NK-92 (cell line): ENCODE results near the gene GATAD2A.
"Not testable (repeated sequence)": the region's sequence is repeated elsewhere in the genome, so short reads cannot be mapped to it uniquely, and the experiment has no call there.

Source experiments
- DNase-seq: peaks from one replicate; lab custom pipeline; 2025; ENCODE audit not compliant: unreplicated experiment; lab: John Stamatoyannopoulos, UW

Gene GATAD2A

GRCh38 chr19:19446655-19447437 lies 41.4 kb downstream of the GATAD2A start:
- no peak for DNase-seq

GRCh38 chr19:19447536-19448237 lies 42.2 kb downstream of the GATAD2A start:
- DNase-seq: no peak

GRCh38 chr19:19448238-19448544 lies 42.7 kb downstream of the GATAD2A start:
- no peak for DNase-seq

DNA sequence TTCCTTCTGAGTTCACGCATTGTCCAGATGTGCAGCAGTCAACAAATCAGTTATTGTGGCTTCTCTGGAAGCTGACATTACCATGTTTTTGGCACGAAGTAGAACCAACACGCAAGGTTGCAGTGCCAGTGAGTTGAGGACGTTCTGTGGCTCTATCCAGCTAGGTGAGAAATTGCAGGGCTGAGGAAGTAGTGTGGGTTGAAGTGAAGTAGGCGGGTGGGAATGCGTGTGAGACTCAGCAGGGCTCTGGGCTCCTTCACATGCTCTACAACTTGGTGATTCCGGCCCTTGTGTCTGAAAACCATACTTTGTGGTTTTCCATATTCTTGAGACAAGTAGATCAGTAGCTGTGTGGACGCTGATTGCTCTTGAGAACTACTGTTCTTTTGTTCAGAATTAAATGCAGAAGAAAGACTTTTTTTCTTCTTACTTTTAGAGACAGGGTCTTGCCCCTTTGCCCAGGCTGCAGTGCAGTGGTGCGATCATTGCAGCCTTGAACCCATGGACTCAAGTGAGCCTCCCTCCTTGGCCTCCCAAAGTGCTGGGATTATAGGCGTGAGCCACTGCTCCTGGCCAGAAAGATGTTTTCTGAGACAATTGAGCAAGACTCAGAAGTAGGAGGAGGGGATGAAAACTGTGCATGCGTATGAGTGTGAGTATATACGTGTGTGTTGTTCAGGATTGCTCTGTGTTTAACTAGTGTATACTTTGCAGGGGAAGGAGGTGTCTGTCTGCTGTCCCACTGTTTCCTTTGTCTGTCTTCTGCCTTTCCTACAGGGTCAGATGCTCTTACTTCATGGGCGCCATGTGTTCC lies 46.2 kb downstream of the GATAD2A start:
- DNase-seq: no peak

DNA sequence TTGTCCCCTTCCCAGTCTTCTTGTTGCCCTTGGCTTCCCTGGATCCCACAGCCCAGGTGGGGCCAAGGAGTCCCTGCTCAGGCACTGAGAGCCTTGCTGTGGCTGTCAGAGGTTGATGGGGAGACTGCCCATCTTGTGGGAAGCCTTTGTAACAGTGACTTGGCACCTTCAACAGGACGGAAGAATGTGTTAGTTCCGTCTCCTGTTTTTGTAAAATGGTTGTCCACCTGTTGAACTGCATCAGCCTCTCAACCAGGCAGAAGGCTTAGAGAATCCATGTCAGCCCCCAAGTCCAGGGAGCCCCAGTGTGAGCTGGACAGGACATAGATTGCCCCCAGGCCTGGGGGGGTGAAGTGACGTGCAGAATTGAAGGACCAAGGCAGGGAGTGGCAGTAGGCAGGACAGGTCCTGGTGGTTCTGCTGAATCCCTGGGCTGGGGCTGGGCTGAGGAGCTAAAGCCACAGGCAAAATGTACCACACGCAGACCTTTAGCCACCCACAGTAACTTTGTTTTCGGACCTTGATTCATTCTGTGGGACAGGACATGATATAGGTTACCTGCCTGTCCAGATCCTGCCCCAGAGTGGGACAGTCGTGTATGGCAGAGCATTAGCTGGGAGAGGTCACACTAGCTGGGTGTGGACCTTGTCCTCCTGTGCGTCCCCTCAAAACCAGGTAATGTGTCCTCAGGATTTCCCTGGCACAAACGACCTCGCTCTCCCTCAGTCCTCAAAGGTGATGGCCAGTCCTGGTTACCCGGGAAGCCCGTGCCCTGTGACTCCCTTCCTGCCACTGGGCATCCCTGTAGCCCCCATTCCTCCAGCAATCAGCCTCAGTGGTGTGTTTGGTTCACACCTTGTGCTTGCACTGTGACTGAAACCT lies 47.0 kb downstream of the GATAD2A start:
- DNase-seq: no peak

- no peak for DNase-seq
These were observed 47.6 kb downstream of the GATAD2A start for GRCh38 chr19:19453125-19453454.

DNA sequence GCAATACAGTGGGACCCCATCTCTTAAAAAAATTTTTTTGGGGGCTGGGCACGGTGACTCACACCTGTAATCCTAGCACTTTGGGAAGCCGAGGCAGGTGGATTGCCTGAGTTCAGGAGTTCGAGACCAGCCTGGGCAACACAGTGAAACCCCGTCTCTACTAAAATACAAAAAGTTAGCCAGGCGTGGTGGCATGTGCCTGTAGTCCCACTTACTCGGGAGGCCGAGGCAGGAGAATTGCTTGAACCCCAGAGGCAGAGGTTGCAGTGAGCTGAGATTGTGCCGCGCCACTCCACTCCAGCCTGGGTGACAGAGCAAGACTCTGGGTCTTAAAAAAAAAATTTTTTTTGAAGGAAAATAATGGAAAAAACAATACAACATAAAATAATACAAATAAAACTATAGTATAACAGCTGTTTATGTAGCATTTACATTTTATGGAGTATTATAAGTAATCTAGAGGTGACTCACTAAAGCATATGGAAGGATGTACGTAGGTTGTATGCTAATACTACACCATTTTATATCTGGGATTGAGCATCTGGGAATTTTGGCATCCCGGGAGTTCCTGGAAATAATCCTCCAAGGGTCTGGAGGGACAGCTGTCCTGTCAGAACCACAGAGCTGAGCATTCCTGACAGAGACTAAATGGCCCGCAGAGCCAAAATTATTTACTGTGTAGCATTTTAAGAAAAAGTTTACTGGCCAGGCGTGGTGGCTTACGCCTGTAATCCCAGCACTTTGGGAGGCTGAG lies 49.9 kb downstream of the GATAD2A start:
- not testable (repeated sequence) for DNase-seq

DNA sequence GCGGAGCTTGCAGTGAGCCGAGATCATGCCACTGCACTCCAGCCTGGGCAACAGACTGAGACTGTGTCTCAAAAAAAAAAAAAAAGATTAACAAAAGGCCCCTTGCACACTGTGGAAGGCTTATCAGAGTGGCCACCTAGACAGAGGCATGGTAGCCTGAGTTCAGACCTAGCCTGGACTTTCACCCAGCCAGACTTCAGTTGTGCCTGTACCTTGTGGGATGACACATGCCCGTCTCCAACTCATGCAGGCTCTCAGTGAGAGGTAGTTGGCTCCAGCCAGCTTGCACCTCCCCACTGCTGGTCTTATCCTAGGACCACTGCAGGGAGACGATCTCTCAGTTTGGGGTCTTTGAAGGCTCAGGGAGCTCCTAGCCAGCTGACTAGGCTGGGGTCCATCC lies 52.2 kb downstream of the GATAD2A start:
- DNase-seq: no peak

GRCh38 chr19:19458110-19458816 lies 52.8 kb downstream of the GATAD2A start:
- no peak for DNase-seq

DNA sequence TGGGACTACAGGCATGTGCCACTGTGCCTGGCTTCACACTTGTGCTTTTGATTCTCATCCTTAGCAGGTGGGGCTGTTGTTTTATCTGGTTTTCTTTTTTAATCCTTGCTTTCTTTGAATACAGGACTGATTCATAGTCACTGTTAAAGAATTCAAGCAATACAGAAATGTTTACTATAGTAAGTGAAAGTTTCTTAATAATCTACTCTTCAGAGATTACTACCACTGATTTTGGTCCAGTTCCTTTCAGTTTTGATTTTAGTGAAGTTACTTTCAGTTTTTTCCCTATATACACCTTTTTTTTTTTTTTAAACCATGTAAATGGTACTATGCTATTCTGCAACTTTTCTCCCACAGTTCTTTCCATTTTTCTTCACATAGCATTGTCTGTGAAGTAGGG lies 53.6 kb downstream of the GATAD2A start:
- DNase-seq: no peak

DNA sequence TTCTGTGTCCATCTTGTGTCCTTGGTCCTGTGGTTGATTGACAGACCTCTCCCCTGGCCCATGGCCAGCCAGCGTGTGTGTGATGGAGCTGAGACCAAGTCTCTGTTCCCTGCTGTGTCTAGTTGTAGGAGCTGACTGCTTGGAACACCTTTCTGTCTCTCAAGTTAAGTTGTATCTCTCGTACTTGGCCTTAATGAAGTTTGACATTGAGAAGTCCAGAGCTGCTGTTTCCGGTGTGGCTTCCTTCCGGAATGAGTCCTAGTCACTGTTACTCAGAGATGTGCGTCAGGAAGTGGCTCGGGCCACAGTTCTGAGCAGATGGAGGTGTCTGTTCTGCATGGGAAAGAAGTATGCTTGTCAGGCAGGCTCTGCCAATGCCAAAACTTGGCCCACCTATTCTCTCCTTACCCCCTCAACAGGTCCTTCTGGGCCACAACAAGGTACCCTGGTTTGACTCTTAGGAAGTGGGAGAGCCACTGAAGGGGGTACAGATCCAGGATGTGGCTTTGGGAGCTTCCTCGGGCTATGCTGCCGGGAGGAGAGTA lies 54.3 kb downstream of the GATAD2A start:
- DNase-seq: no peak

GRCh38 chr19:19460258-19460731 lies 54.8 kb downstream of the GATAD2A start:
- no peak for DNase-seq

- DNase-seq: no peak
These were observed 55.3 kb downstream of the GATAD2A start for GRCh38 chr19:19460761-19461265.

- no peak for DNase-seq
These were observed 55.8 kb downstream of the GATAD2A start for GRCh38 chr19:19461306-19461670.

- no peak for DNase-seq
These were observed 56.5 kb downstream of the GATAD2A start for GRCh38 chr19:19461671-19462622.

DNA sequence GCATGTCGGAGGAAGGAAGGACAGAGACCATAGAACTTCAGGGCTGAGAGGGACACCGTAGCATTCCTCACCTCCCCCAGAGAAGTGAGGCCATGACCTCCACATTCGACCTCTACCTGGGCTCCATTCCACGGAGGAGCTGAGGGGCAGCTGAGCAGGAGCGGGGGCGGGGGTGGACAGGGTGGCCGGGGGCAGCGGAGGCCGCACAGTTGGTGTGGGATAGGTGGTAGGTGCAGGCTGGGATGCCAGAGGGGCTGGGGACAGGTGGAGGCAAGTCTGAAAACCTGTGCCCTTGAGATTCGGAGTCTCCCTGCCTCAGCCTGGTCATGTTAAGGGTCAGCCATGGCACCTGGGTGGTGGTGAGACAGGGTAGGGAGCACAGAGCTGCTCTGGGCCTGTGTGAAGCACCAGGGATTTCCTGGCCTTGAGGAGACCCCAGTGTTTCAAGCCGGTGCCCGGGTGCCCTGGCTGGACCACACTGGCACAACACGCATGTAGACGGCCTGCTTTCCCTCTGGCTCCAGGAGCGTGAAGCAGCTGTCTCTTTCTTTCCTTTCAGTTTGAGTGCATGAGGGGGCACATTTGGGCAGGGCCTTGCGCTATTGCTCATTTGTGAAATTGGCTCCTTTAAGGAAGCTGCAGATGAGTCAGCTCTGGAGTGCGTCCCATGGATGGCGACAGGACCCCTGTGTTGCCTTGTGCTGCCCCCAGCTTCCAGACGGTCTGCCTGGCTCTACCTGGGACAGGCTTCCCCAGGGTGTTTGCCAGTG lies 58.1 kb downstream of the GATAD2A start:
- no peak for DNase-seq
